ENCODE data around the gene PCDHA4. TPM values are rescaled to one million over a fixed set of nuclear protein-coding genes. Genes with fewer than 3 reads are reported as not detected.

The PCDHA4 gene
- under 1 TPM in 2 of 4 donors, not detected in 2; 0.20 to 0.23 TPM for total RNA-seq

- TF ChIP-seq CTCF (IDR thresholded peaks at IDR 0.05 in 4 of 5, conservative IDR thresholded peaks at IDR 0.05 in 1 of 5) (peak in 2 of 5 experiments; percentile 6 to 38), POLR2A (IDR thresholded peaks at IDR 0.05) (no peak)
- intact Hi-C loops (cut with DNase I; ENCODE audit: low total_unique reads) (no loop called here), in situ Hi-C loops (cut with MboI; ENCODE audit: low sequenced_read_pairs in 4 of 4) (no loop called here)
- Histone ChIP-seq H3K4me1 (no peaks in the 10 kb centered on the region), H3K27me3 (peaks cover 0 to 6% (median 5%) of the 10 kb centered on the region in 3 donors), H3K27ac (no peak within 1 kb of the TSS), H3K36me3 (no peaks in the 10 kb centered on the region), H3K9me3 (no peaks in the 10 kb centered on the region), H3K4me3 (peak within 1 kb of the TSS in 2 of 4 donors; percentile 37 to 43)
- DNase-seq (no peak), ATAC-seq (no peak)
These were observed at the start of gene PCDHA4 for GRCh38 chr5:140806834-140807775. Gene PCDHA4, plus strand, starts transcription at chr5:140807068.

- Histone ChIP-seq H3K36me3 (no peaks in the 10 kb centered on the region), H3K27me3 (peaks cover 0 to 5% (median 0%) of the 10 kb centered on the region in 3 donors), H3K4me3 (no peak overlapping the region), H3K27ac (no peak overlapping the region), H3K4me1 (no peaks in the 10 kb centered on the region), H3K9me3 (peaks cover 13 to 55% (median 18%) of the 10 kb centered on the region in 3 donors)
- no peak for ATAC-seq
- intact Hi-C loops (cut with DNase I; ENCODE audit: low total_unique reads) (no loop called here), in situ Hi-C loops (cut with MboI; ENCODE audit: low sequenced_read_pairs in 4 of 4) (no loop called here)
- TF ChIP-seq POLR2A (IDR thresholded peaks at IDR 0.05) (no peak), CTCF (IDR thresholded peaks at IDR 0.05 in 4 of 5, conservative IDR thresholded peaks at IDR 0.05 in 1 of 5) (no peak)
- no peak for DNase-seq
These were observed 42.5 kb upstream of the PCDHA4 start for GRCh38 chr5:140764177-140764973.

GRCh38 chr5:140767444-140767843 is 39.4 kb upstream of the PCDHA4 start:
- Histone ChIP-seq H3K27me3 (peaks cover 0 to under 1% (median 0%) of the 10 kb centered on the region in 3 donors), H3K9me3 (peaks cover 13 to 53% (median 18%) of the 10 kb centered on the region in 3 donors), H3K27ac (no peak overlapping the region), H3K4me1 (no peaks in the 10 kb centered on the region), H3K36me3 (no peaks in the 10 kb centered on the region), H3K4me3 (peak overlapping the region in 1 of 4 donors; percentile 2)
- in situ Hi-C loops (cut with MboI; ENCODE audit: low sequenced_read_pairs in 4 of 4) = no loop called here
- TF ChIP-seq CTCF (IDR thresholded peaks at IDR 0.05 in 4 of 5, conservative IDR thresholded peaks at IDR 0.05 in 1 of 5) = no peak
- DNase-seq = no peak
- intact Hi-C loops (cut with DNase I; ENCODE audit: low total_unique reads) = no loop called here
- ATAC-seq = no peak

GRCh38 chr5:140780512-140780911 is 26.4 kb upstream of the PCDHA4 start:
- Histone ChIP-seq H3K4me1 (no peaks in the 10 kb centered on the region), H3K36me3 (no peaks in the 10 kb centered on the region), H3K27ac (no peak overlapping the region), H3K9me3 (peaks cover 0 to under 1% (median 0%) of the 10 kb centered on the region in 3 donors), H3K4me3 (no peak overlapping the region), H3K27me3 (peaks cover 0 to under 1% (median 0%) of the 10 kb centered on the region in 3 donors)
- no peak for ATAC-seq
- TF ChIP-seq CTCF (IDR thresholded peaks at IDR 0.05 in 4 of 5, conservative IDR thresholded peaks at IDR 0.05 in 1 of 5) (no peak), POLR2A (IDR thresholded peaks at IDR 0.05) (no peak)
- DNase-seq = no peak
- in situ Hi-C loops (cut with MboI; ENCODE audit: low sequenced_read_pairs in 4 of 4) = no loop called here
- intact Hi-C loops (cut with DNase I; ENCODE audit: low total_unique reads) = no loop called here

All from gastrocnemius medialis (tissue), 4 donors.